HS-27A (cell line): ENCODE results near the gene TESMIN.

ENCODE experiments used
- DNase-seq: peaks from one replicate; pipeline ENCODE4 v3.0.0-alpha.2; 2012; ENCODE audit warnings: low read depth, missing footprints

Gene TESMIN

DNA sequence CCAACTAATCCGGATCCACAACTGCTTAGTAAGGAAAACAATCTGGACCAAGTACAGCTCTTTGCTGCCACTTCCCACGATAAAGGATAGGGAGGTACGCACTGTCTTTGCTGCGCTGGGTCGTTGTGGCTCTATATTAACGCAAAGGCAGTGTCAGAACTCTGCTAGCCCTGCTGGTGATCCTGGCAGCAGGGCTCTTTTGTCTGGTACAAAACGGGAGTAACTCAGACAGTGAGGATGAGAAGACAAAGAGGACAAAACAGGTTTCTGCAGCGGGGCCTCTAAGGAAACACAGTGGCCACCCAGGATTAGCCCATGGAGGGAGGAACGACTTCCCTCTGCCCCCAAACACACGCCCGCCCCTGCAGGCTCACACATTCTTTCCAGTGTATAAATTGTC lies 40.9 kb downstream of the TESMIN start:
- DNase-seq = no peak

DNA sequence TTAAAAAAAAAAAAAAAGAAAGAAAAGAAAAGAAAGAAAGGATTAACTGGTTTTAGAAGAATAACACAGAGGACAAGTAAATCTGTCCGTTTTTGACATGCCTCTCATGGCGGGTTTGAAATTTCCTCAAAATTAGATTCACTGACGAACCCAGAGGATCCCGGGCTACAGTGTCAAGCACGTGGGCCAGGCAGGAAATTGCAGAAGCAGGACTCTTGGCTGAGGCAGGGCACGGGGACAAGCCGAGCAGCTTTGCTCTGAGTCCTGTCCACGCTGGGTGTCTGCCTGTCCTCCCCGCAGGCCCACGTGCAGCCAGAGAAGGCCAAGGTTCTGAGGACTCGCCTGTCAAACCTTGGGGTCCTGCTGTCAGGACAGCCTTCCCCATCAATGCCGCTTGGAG lies 42.3 kb downstream of the TESMIN start:
- DNase-seq = no peak

DNA sequence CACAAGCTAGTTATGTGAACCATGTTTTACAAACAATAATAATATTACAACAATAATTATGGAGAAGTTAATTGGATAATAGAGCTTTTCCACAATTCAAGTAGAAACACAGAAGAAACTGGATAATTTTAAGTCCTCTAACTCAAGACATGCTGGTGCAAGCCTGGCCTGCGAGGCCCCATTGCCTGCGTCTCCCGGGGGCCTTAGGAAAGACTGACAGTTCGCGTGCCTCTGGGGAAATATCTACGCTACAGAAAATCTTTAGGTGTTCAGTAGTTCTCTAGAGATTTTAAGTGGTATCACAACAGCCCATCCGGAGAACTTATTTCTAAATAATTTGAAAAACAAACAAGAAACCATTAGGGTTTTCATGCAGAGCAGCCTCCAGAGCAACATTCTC lies 43.8 kb downstream of the TESMIN start:
- no peak for DNase-seq

DNA sequence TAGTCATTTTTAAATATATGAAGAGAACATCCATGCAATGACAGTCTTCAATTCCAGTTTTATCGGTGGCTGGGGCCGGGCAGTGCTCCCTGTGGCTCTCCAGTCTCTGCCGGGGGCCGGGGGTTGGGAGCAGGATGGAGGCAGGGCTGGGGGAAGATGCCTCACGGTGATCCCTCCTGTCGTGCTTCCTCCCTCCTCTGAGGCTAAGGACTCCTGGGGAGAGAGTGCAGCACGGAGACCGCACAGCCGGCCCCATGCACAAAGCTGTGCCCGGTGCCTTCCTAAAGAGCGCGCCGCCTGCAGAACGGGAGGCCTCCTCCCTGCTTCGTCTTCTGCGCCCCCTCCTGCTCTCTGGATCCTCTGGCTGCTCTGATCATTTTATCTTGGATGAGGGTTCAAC lies 46.4 kb downstream of the TESMIN start:
- no peak for DNase-seq

DNA sequence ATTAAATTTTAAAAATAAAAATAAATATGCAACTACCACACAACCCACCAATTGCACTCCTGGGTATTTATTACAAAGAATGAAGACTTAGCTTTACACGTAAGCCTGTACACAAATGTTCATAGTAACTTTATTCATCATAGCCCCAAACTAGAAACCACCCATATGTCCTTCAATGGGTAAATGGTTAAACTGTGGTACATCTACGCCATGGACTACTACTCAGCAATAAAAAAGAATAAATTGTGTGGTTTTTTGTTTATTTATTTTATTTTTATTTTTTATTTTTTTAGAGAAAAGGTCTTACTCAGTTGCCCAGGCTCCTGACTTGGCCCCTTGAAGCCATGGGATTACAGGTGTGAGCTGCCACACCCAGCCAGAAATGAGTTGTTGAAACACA lies 52.3 kb downstream of the TESMIN start:
- no peak for DNase-seq

DNA sequence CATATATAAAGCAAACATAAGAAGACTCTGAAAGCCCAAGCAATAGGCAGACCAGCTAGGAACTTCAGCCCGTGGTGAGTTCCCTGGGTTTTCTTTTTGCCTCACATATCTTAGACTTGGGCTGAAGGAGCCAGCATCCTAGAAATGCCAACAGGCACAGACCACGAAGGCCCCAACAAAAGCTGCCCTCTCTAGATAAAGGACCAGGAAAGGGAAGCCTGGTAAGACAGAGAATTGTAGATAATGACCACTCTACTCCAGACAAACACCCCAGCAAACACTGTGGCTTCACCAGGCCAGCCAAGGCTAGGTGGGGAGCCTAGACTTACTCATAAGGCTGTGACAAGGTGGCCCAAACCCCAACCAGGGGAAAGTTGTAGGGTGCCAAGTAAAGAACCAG lies 55.8 kb downstream of the TESMIN start:
- DNase-seq = no peak

DNA sequence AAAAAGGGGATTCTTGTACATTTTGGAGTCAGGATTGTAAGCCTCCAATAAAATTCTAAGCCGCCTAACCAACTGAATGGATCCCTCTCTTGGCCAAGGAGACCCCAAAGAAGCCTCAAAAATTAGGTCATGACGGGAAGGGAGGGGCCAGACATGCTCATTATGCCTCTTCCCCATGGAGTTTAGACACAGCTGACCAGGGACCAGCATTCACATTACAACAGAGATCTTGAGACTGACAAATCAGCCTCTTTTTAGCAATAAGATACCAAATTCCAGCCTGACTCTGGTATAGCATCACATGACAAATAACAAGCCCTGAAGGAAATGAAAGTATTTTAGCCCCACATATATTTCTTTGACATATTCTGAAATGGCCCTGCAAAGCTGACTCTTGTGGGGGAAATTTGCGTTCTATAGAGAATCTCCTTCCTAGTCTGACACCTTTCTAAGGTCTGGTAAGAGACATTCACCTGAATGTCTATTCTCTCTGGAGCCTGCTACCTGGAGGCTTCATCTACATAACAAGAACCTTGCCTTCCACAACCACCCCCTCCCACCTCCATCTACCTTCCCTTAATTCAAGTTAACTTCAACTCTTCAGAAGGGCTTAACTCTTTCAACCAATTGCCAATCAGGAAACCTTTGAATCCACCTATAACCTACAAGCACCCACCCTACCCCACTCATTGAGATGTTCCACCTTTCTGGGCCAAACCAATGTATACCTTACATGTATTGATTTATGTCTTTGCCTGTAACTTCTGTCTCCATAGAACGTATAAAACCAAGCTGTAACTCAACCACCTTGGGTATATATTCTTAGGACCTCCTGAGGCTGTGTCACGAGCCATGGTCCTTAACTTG lies 56.7 kb downstream of the TESMIN start:
- DNase-seq = no peak

DNA sequence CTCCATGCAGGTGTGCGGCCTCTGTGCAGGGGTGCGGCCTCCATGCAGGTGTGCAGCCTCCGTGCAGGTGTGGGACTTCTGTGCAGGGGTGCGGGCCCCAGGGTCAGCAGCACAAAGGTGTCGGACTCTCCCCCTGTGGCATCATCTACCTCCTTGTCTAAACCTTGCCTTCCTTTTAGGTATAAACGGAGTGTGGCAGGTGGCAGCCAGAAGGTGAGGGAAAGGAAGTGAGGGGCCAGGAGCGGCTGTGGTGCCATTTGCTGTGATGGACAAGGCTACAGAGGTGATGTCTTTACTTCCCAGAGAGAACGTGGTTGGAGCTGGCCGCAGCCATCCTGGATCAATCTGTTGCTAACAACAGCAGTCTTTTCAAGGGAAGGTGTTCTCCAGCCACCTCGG lies 57.8 kb downstream of the TESMIN start:
- DNase-seq = no peak

DNA sequence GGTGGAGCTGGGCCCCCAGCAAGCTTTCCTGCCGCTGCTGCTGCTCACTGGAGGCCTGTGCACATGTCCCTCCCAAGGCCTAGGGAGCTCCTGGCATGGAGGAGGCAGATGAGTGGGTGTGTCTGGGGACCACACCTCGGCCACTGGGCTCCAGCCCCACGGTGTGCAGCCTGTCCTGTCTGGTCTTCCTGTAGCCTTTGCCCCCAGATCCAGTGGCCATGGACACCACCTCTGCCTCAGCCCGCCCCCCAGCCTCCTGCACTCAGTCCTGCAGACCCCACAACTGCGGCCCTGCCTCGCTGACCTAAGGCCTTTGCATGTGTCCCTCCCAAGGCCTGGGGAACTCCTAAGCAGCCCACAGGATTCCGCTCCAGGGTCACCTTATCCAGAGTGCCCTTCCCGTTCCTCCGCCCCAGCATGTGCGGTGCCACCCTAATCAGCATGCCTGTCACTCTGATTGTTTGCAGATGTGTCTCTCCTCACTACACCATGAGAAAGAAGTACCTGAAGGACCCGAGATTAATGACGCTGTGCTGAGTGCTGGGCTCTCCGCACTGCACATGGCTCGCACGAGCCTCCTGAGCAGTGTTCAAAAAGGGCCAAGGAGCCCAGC lies 58.3 kb downstream of the TESMIN start:
- no peak for DNase-seq

DNA sequence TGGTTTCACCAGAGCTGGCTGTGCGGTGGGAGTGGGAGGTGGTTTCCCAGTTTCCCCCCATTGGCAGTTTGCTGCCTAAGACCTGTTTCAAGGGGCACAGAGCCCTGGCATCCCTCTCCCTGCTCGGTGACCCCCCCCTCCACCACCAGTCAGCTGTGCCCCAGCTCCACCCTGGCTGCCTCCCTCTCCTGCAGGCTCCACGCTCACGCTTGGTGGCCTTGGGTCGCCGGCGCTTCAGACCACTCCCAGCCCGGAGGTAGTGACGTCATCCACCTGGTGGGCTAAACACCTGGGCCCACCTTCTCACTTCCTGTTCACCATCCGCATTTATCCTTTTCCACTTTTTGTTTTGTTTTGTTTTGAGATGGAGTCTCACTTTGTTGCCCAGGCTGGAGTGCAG lies 59.2 kb downstream of the TESMIN start:
- no peak for DNase-seq

DNA sequence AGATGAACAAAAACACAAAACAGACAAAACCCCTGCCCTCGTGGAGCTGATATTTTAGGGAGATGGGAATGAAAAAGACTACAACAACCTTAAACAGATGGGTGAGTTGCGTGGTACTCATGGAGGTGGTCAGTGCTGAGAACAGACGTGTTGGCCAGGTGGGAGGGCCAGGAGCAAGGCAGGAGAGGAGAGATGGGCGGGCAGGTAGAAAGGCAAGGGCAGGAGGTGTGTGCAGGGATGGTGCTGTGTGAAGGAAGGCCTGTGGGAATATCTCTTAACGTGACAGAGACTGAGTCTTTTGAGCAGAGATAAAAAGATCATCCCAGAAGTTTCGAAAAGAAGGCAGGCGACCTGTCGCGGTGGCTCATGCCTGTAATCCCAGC lies 59.9 kb downstream of the TESMIN start:
- no peak for DNase-seq

DNA sequence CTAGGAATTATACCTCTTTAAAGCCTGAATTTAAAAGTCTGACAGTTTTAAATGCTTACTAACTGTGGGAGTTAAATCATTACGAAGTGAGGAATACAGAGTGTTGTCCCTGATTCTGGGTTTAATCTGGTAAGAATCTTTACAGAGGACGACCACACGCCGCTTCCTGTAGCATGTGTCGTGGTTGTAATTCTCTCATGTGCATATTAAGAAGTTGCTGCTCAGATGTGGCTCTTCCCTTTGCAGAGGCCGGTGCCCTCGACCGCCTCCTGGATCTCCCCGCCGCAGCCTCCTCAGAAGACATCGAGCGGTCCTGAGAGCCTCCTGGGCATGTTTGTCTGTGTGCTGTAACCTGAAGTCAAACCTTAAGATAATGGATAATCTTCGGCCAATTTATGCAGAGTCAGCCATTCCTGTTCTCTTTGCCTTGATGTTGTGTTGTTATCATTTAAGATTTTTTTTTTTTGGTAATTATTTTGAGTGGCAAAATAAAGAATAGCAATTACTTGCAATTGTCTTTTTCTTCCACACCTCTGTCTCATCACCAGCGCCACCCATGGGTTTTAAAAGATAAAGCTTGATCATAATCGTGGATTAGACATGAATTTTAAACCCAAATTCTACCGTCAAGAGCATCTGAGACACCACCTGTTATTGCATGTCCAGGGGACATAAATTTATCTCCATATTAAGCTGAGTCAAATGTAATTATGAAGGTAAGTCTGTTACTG lies 60.5 kb downstream of the TESMIN start:
- DNase-seq = no peak

DNA sequence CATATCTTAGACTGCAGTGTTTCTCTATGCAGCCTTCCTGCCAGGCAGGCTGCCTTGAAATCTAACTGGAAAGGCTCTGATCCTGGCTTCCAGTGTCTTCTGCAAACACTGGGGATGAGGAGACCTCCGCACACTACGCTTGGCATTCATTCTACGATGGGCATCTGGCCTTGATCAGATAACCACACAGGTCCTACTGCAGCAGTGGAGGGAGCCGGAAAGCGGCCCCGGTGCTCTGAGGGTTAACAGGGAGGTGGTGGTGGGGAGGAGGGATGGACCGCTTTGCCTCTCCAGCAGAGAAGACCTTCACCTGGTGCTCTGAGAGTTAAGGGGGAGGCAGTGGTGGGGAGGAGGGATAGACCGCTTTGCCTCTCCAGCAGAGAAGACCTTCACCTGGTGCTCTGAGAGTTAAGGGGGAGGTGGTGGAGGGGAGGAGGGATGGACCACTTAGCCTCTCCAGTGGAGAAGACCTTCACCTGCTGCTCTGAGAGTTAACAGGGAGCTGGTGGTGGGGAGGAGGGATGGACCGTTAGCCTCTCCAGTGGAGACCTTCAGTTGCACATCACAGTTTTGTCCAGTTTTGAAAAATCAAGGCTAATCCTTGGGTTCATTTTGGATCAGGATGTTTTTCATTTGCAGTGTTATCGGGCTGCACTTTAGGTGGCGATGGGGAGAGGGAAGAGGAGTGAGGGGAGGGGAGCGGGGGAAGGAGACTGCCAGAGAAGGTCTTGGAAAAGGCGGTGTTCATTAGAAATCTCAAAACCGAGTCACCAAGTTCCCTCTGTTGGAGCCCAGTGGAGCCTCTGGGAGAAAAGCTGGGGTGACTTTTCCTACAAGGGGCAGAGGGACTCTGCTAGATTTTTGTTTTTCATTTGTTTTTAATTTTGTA lies 61.3 kb downstream of the TESMIN start:
- DNase-seq = no peak

DNA sequence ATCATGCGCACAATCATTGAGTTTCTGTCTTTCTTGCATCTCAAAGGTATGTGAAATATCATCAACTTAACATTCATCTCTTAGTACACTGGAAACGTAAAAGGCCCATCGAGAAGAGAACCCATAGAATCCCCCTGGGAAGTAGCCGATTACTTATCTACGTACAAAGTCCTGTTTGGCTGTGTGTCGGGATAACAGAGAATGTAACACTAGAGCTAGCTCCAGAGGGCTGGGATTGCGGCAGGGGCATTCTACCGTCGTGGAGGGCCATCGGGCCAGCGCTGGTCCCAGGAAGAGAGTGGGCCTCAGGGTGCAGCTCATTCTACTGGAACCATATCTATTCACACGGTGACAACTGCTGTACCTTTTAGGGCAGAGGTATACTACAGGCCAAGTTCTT lies 62.4 kb downstream of the TESMIN start:
- DNase-seq = no peak

DNA sequence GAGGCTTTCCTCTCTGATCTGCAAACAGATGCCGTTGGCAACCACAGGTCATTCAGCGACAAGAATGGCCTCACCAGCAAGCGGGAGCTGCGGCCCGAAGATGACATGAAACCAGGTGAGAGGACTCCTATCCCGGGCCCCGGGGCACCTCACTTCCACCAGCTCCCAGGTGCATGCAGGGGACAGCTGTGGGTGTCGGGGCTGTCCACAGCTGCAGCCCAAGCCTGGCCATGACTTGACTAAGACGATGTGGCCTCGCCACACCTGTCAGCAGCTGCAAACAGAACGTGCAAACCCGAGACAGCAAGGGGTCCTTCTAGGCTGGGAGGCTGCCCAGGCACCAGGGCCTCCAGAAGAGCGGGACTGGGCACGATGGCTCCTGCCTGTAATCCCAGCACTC lies 63.3 kb downstream of the TESMIN start:
- DNase-seq = no peak

DNA sequence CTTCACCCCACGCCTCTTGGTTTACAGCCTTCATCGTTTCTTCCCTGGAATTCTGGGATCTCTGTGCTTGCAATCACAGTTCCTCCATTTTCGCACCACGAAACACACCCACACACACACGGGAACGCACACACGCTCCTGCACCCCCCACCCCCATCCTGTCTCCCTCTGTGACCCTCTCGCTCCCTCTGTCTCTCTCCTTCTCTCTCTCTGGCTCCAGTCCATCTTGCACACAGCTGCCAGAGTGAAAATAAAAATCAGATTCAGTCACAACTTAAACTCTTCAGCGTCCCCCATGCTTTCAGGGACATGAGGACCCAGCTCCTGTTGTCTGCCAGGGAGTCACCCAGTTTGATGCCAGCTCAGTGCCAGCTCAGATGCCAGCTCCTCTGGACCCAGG lies 64.0 kb downstream of the TESMIN start:
- no peak for DNase-seq

DNA sequence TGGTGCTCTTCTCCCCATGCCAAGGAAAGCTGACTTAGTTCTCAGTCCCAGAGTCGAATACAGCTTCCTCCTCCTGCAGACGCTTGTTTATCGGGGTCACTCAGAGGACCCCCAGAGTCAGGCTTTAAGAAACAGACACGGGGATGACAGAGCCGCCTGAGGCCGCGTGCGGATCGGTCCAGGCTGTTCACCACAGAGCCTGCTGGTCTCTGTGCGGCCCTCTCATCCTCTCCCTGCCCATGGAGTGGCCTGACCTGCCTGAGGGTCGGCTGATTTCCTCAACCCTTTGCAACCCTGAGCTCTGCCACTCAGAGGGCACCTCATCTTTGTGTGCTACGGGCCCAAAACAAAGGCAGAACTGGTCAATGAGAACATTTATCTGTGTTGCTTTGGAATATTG lies 64.8 kb downstream of the TESMIN start:
- no peak for DNase-seq

DNA sequence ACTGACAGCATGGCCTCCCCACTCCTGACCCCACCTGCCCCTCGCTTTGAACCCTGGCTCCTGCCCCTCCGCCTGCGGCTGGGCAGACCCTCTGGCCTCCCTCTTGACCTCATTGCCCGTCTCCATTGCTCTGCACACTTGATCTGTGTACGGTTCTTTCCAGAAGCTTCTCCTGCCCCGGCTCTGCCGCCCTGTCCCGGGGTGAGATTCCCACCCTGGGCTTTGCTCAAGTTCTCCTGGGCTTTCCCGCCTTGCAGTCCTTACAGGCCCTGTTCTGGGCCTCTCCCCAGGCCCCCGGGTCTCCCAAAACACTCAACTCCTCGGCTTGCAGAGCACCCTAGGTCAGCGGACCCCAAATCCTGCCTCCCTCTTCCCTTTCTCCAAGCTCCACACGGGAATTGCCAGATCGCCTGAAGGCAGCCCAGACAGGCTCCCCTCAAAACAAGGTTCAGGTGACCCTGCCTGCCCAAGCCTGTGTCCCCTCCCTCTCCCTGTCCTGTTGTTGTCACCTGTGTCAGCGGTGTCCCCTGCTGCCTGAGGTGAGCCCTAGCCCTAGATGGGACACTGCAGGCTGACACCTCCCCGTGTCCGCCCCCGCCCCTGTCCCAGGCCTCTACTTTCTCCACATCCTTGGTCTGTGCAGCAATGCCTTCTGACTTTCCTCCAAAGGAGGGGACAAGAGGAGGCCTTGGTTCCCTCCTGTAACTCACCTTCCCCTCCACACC lies 65.5 kb downstream of the TESMIN start:
- no peak for DNase-seq

DNA sequence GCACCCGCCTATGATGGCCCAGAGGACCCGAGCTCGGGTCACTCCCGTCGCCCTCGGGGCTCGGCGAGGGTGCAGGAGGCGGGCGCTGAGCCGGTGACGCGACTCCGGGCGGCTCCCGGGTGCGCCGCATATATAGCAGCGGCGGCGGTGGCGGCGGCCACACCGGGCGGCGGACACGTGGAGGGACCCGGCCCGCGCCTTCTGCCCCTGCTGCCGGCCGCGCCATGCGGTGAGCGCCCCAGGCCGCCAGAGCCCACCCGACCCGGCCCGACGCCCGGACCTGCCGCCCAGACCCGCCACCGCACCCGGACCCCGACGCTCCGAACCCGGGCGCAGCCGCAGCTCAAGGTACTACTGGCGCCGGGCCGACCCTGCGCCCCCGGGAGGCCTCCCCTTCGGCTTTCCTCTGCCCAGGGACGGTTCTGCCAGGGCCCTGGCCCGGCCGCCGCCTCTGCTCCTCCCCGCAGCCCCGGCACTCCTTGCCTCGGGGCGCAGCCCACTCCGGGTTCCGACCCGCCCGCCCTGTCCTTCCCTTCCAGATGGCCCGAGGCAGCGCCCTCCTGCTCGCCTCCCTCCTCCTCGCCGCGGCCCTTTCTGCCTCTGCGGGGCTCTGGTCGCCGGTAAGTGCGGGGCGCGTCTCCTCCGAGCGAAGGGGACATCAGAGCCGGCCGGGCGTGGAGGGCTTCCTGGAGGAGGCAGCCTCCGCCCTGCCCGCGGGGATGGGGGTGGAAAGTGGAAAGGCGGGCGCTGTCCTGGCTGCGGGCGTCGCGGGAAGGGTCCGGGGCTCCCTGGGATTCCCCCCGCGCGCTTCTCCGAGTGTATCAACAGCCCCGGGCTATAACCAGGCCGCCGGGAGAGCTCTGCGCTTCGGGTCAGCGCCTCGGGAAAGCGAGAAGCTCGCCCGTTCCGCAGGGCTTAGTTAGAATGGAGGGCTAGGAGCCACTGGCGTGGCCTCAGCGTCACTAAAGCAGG lies 66.6 kb downstream of the TESMIN start, which contains the start of gene GAL:
GAL (plus strand) TSS at position 160 of the 972 bp plus-strand sequence; CDS start at position 540, 380 bp downstream.
- no peak for DNase-seq
